ENCODE results near the gene NLRP12.

- TF ChIP-seq E2F4 (CRISPR knock-in tag; IDR thresholded peaks at IDR 0.05; ENCODE audit: borderline replicate concordance, low read depth) (no peak), ATF6 (CRISPR knock-in tag; IDR thresholded peaks at IDR 0.05) (no peak), ESRRA (CRISPR knock-in tag; IDR thresholded peaks at IDR 0.05; ENCODE audit: borderline replicate concordance) (no peak), CTCF (IDR thresholded peaks at IDR 0.05) (no peak), PREB (CRISPR knock-in tag; IDR thresholded peaks at IDR 0.05; ENCODE audit: borderline replicate concordance) (no peak), ZNF138 (CRISPR knock-in tag; conservative IDR thresholded peaks at IDR 0.05) (no peak)
- TF ChIP-seq, protein P1, sequence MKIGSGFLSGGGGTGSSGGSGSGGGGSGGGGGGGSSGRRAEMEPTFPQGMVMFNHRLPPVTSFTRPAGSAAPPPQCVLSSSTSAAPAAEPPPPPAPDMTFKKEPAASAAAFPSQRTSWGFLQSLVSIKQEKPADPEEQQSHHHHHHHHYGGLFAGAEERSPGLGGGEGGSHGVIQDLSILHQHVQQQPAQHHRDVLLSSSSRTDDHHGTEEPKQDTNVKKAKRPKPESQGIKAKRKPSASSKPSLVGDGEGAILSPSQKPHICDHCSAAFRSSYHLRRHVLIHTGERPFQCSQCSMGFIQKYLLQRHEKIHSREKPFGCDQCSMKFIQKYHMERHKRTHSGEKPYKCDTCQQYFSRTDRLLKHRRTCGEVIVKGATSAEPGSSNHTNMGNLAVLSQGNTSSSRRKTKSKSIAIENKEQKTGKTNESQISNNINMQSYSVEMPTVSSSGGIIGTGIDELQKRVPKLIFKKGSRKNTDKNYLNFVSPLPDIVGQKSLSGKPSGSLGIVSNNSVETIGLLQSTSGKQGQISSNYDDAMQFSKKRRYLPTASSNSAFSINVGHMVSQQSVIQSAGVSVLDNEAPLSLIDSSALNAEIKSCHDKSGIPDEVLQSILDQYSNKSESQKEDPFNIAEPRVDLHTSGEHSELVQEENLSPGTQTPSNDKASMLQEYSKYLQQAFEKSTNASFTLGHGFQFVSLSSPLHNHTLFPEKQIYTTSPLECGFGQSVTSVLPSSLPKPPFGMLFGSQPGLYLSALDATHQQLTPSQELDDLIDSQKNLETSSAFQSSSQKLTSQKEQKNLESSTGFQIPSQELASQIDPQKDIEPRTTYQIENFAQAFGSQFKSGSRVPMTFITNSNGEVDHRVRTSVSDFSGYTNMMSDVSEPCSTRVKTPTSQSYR (CRISPR knock-in tag; IDR thresholded peaks at IDR 0.05): no peak
These were observed 22.9 kb downstream of the NLRP12 start for GRCh38 chr19:53801257-53801656.

All from WTC11 (cell line).